LNCaP clone FGC (cell line): ENCODE results near the gene ANKAR.

Experiments
- DNase-seq: peaks from one replicate; pipeline ENCODE4 v3.0.0-alpha.2; 2011; ENCODE audit warnings: low read depth
- H3K4me3 ChIP-seq: 2 replicates; pipeline ENCODE4 v1.5.1; 2011; ENCODE audit warnings: mild to moderate bottlenecking, low read depth, low read length, control low read depth
- CTCF ChIP-seq: IDR thresholded peaks from 2 replicates; pipeline ENCODE4 v1.5.1; 2012; ENCODE audit warnings: mild to moderate bottlenecking; ENCODE audit not compliant: control insufficient read depth, insufficient read depth; ENCODE audit errors: extremely low read depth

Gene ANKAR

GRCh38 chr2:189674374-189675112 lies at the start of gene ANKAR:
Gene ANKAR, plus strand, starts transcription at chr2:189674670. Its CDS starts 1,821 bp downstream, at chr2:189676491.
- peak within 1 kb of the TSS; percentile 66 for H3K4me3 ChIP-seq
- peak; percentile 65 for DNase-seq
- TF ChIP-seq CTCF: peak; percentile 71

GRCh38 chr2:189625636-189626035 lies 48.8 kb upstream of the ANKAR start:
- H3K4me3 ChIP-seq: no peak overlapping the region
- no peak for DNase-seq
- TF ChIP-seq CTCF: no peak

GRCh38 chr2:189627789-189628188 lies 46.7 kb upstream of the ANKAR start:
- peak; percentile 51 for DNase-seq
- H3K4me3 ChIP-seq: no peak overlapping the region
- TF ChIP-seq CTCF: no peak

- no peak for DNase-seq
- peak; percentile 15; the same call in 1 of the 2 replicates for TF ChIP-seq CTCF
- no peak overlapping the region for H3K4me3 ChIP-seq
Measured at GRCh38 chr2:189628817-189629530, 45.5 kb upstream of the ANKAR start.

GRCh38 chr2:189629531-189630453 lies 44.7 kb upstream of the ANKAR start:
- no peak overlapping the region for H3K4me3 ChIP-seq
- no peak for TF ChIP-seq CTCF
- peak; percentile 81 for DNase-seq

- no peak overlapping the region for H3K4me3 ChIP-seq
- DNase-seq: no peak
- TF ChIP-seq CTCF: no peak
Measured at GRCh38 chr2:189631849-189632248, 42.6 kb upstream of the ANKAR start.
